ENCODE data around the gene SLC25A2. TPM values are rescaled to one million over a fixed set of nuclear protein-coding genes. Genes with fewer than 3 reads are reported as not detected.

Gene SLC25A2
- total and polyA plus RNA-seq, 2 of the 13 experiments (the other 11 are each of a cell fraction or from before 2014, with no cell fraction given): 0.13 TPM; not detected in 1

- TF ChIP-seq TIGD3 (CRISPR knock-in tag; IDR thresholded peaks at IDR 0.05; ENCODE audit: borderline replicate concordance) (no peak), HNF4A (CRISPR knock-in tag; IDR thresholded peaks at IDR 0.05) (no peak), EHMT2 (IDR thresholded peaks at IDR 0.05; ENCODE audit: borderline replicate concordance, low read depth, low read length) (no peak; the same call in 1 of the 2 replicates), ETV5 (CRISPR knock-in tag; IDR thresholded peaks at IDR 0.05; ENCODE audit: borderline replicate concordance) (peak; percentile 77), ZNF709 (CRISPR knock-in tag; IDR thresholded peaks at IDR 0.05) (peak; percentile 55; the same call in 1 of the 2 replicates), NFRKB (IDR thresholded peaks at IDR 0.05) (no peak), CHD2 (IDR thresholded peaks at IDR 0.05; ENCODE audit: low read depth, low read length) (peak; percentile 86), ZFY (CRISPR knock-in tag; IDR thresholded peaks at IDR 0.05) (peak; percentile 93), SUZ12 (IDR thresholded peaks at IDR 0.05; ENCODE audit: low read depth, low read length) (no peak), SMARCE1 (IDR thresholded peaks at IDR 0.05; ENCODE audit: borderline replicate concordance) (no peak), NCOA2 (CRISPR knock-in tag; IDR thresholded peaks at IDR 0.05) (no peak; the same call in 1 of the 2 replicates), LCORL (IDR thresholded peaks at IDR 0.05) (no peak), LCORL (CRISPR knock-in tag; IDR thresholded peaks at IDR 0.05) (peak; percentile 62; the same call in 1 of the 2 replicates), CTCF (CRISPR knock-in tag; IDR thresholded peaks at IDR 0.05) (peak; percentile 80), MEIS2 (CRISPR knock-in tag; IDR thresholded peaks at IDR 0.05) (peak; percentile 81)
- TF ChIP-seq, protein P1, sequence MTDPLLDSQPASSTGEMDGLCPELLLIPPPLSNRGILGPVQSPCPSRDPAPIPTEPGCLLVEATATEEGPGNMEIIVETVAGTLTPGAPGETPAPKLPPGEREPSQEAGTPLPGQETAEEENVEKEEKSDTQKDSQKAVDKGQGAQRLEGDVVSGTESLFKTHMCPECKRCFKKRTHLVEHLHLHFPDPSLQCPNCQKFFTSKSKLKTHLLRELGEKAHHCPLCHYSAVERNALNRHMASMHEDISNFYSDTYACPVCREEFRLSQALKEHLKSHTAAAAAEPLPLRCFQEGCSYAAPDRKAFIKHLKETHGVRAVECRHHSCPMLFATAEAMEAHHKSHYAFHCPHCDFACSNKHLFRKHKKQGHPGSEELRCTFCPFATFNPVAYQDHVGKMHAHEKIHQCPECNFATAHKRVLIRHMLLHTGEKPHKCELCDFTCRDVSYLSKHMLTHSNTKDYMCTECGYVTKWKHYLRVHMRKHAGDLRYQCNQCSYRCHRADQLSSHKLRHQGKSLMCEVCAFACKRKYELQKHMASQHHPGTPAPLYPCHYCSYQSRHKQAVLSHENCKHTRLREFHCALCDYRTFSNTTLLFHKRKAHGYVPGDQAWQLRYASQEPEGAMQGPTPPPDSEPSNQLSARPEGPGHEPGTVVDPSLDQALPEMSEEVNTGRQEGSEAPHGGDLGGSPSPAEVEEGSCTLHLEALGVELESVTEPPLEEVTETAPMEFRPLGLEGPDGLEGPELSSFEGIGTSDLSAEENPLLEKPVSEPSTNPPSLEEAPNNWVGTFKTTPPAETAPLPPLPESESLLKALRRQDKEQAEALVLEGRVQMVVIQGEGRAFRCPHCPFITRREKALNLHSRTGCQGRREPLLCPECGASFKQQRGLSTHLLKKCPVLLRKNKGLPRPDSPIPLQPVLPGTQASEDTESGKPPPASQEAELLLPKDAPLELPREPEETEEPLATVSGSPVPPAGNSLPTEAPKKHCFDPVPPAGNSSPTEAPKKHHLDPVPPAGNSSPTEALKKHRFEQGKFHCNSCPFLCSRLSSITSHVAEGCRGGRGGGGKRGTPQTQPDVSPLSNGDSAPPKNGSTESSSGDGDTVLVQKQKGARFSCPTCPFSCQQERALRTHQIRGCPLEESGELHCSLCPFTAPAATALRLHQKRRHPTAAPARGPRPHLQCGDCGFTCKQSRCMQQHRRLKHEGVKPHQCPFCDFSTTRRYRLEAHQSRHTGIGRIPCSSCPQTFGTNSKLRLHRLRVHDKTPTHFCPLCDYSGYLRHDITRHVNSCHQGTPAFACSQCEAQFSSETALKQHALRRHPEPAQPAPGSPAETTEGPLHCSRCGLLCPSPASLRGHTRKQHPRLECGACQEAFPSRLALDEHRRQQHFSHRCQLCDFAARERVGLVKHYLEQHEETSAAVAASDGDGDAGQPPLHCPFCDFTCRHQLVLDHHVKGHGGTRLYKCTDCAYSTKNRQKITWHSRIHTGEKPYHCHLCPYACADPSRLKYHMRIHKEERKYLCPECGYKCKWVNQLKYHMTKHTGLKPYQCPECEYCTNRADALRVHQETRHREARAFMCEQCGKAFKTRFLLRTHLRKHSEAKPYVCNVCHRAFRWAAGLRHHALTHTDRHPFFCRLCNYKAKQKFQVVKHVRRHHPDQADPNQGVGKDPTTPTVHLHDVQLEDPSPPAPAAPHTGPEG (CRISPR knock-in tag; IDR thresholded peaks at IDR 0.05): no peak; the same call in 1 of the 2 replicates
- TF ChIP-seq, protein P2, sequence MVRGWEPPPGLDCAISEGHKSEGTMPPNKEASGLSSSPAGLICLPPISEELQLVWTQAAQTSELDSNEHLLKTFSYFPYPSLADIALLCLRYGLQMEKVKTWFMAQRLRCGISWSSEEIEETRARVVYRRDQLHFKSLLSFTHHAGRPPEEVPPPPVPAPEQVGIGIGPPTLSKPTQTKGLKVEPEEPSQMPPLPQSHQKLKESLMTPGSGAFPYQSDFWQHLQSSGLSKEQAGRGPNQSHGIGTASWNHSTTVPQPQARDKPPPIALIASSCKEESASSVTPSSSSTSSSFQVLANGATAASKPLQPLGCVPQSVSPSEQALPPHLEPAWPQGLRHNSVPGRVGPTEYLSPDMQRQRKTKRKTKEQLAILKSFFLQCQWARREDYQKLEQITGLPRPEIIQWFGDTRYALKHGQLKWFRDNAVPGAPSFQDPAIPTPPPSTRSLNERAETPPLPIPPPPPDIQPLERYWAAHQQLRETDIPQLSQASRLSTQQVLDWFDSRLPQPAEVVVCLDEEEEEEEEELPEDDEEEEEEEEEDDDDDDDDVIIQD (CRISPR knock-in tag; IDR thresholded peaks at IDR 0.05; ENCODE audit: low read depth): no peak
- TF ChIP-seq, protein P3, sequence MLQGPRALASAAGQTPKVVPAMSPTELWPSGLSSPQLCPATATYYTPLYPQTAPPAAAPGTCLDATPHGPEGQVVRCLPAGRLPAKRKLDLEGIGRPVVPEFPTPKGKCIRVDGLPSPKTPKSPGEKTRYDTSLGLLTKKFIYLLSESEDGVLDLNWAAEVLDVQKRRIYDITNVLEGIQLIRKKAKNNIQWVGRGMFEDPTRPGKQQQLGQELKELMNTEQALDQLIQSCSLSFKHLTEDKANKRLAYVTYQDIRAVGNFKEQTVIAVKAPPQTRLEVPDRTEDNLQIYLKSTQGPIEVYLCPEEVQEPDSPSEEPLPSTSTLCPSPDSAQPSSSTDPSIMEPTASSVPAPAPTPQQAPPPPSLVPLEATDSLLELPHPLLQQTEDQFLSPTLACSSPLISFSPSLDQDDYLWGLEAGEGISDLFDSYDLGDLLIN (CRISPR knock-in tag; IDR thresholded peaks at IDR 0.05; ENCODE audit: borderline replicate concordance): peak; percentile 73; the same call in 1 of the 2 replicates
Measured at GRCh38 chr5:141320225-141321169, 16.6 kb upstream of the SLC25A2 start, which contains the start of gene TAF7 (continued).
